MM.1S (cell line): ENCODE data around the gene THRAP3.

ENCODE experiments used
- DNase-seq: peaks from one replicate; pipeline ENCODE4 v3.0.0-alpha.2; 2015
- H2AFZ ChIP-seq: fragments of 300-600 bp; sonication (generic); 2 replicates; pipeline ENCODE4 v1.6.0; 2016; ENCODE audit warnings: antibody characterized with exemption, low read length
- H3F3A ChIP-seq: fragments of 300-600 bp; sonication (generic); 2 replicates; pipeline ENCODE4 v1.6.1; 2016; ENCODE audit warnings: mild to moderate bottlenecking, antibody characterized with exemption, low read length, moderate library complexity, mixed read lengths; ENCODE audit not compliant: insufficient read depth
- H3K27ac ChIP-seq: fragments of 300-600 bp; sonication (generic); 2 replicates; pipeline ENCODE4 v1.5.1; 2016; ENCODE audit warnings: mild to moderate bottlenecking, low read length
- H3K27me3 ChIP-seq: fragments of 300-600 bp; sonication (generic); replicated peaks from 2 replicates; pipeline ENCODE4 v1.6.0; 2016; ENCODE audit warnings: low read length; ENCODE audit not compliant: insufficient read depth
- H3K36me3 ChIP-seq: fragments of 300-600 bp; sonication (generic); replicated peaks from 2 replicates; pipeline ENCODE4 v1.6.1; 2016; ENCODE audit warnings: mild to moderate bottlenecking, low read length, mixed read lengths; ENCODE audit not compliant: insufficient read depth
- H3K4me1 ChIP-seq: fragments of 300-600 bp; sonication (generic); 2 replicates; pipeline ENCODE4 v1.6.1; 2016; ENCODE audit warnings: low read length, mixed read lengths
- H3K4me2 ChIP-seq: fragments of 300-600 bp; sonication (generic); 2 replicates; pipeline ENCODE4 v1.6.0; 2016; ENCODE audit warnings: low read depth, low read length
- H3K4me3 ChIP-seq: fragments of 300-600 bp; sonication (generic); 2 replicates; pipeline ENCODE4 v1.5.1; 2016; ENCODE audit warnings: low read length, mixed read lengths
- H3K79me2 ChIP-seq: fragments of 300-600 bp; sonication (generic); 2 replicates; pipeline ENCODE4 v1.6.1; 2016; ENCODE audit warnings: mixed run types, low read length, mixed read lengths
- H3K9ac ChIP-seq: fragments of 300-600 bp; sonication (generic); 2 replicates; pipeline ENCODE4 v1.6.1; 2016; ENCODE audit warnings: low read length, mixed read lengths
- H3K9me2 ChIP-seq: fragments of 300-600 bp; sonication (generic); replicated peaks from 2 replicates; pipeline ENCODE4 v1.6.1; 2016; ENCODE audit warnings: mild to moderate bottlenecking, low read length, mixed read lengths; ENCODE audit not compliant: insufficient read depth
- H3K9me3 ChIP-seq: fragments of 300-600 bp; sonication (generic); replicated peaks from 2 replicates; pipeline ENCODE4 v1.6.1; 2016; ENCODE audit warnings: mild to moderate bottlenecking, low read length, mixed read lengths; ENCODE audit not compliant: insufficient read depth
- H4K20me1 ChIP-seq: fragments of 300-600 bp; sonication (generic); 2 replicates; pipeline ENCODE4 v1.6.1; 2016; ENCODE audit warnings: mild to moderate bottlenecking, low read length, moderate library complexity, mixed read lengths; ENCODE audit not compliant: insufficient read depth
- CTCF ChIP-seq: fragments of 300-600 bp; sonication (generic); IDR thresholded peaks from 2 replicates; pipeline ENCODE4 v1.5.1; 2016; ENCODE audit warnings: antibody characterized with exemption, low read length, mixed read lengths
- EZH2 ChIP-seq: fragments of 300-600 bp; sonication (generic); optimal IDR thresholded peaks from 2 replicates; pipeline ENCODE3; 2017; ENCODE audit warnings: low read depth, mild to moderate bottlenecking, antibody characterized with exemption, low read length, mixed read lengths
- EZH2phosphoT487 ChIP-seq: fragments of 300-600 bp; sonication (generic); IDR thresholded peaks from 2 replicates; pipeline ENCODE4 v1.6.1; 2018; ENCODE audit warnings: antibody characterized with exemption, low read length

Gene THRAP3

GRCh38 chr1:36223996-36224536 lies at the start of gene THRAP3:
THRAP3 (plus strand) TSS chr1:36224443; CDS start chr1:36282564, 58,121 bp downstream.
- Histone ChIP-seq H3K9me2 (no peaks in the 10 kb centered on the region), H3K27me3 (no peaks in the 10 kb centered on the region), H3K79me2 (peaks cover 46% of the 10 kb centered on the region), H3K4me1 (peaks cover 12% of the 10 kb centered on the region; the same call in 1 of the 2 replicates), H4K20me1 (peaks cover 20% of the 10 kb centered on the region), H3F3A (peaks cover 25% of the 10 kb centered on the region), H3K4me3 (peak within 1 kb of the TSS; percentile 95), H3K36me3 (peaks cover 6% of the 10 kb centered on the region), H3K9ac (peak within 1 kb of the TSS; percentile 84), H3K4me2 (peak within 1 kb of the TSS; percentile 95), H2AFZ (peak within 1 kb of the TSS; percentile 83), H3K27ac (peak within 1 kb of the TSS; percentile 95), H3K9me3 (no peaks in the 10 kb centered on the region)
- DNase-seq, result peak; percentile 99
- no peak for TF ChIP-seq EZH2
- TF ChIP-seq EZH2phosphoT487, result no peak
- TF ChIP-seq CTCF, result no peak

- Histone ChIP-seq H3K27ac (peak overlapping the region; percentile 81), H3F3A (0 out of 2 replicates have a peak, but pooled peaks cover 4% of the 10 kb centered on the region), H3K27me3 (no peaks in the 10 kb centered on the region), H3K79me2 (peaks cover 24% of the 10 kb centered on the region), H3K4me3 (no peak overlapping the region), H3K9me2 (no peaks in the 10 kb centered on the region), H3K9me3 (no peaks in the 10 kb centered on the region), H3K9ac (peak overlapping the region; percentile 55; the same call in 1 of the 2 replicates), H3K4me1 (peaks cover 18% of the 10 kb centered on the region), H3K36me3 (no peaks in the 10 kb centered on the region; the same call in 1 of the 2 replicates), H4K20me1 (no peaks in the 10 kb centered on the region), H2AFZ (no peak overlapping the region), H3K4me2 (peak overlapping the region; percentile 30; the same call in 1 of the 2 replicates)
- no peak for DNase-seq
- TF ChIP-seq EZH2phosphoT487, result no peak
- no peak for TF ChIP-seq EZH2
- no peak for TF ChIP-seq CTCF
These were observed 49.5 kb upstream of the THRAP3 start for GRCh38 chr1:36174713-36175112.

- Histone ChIP-seq H3K4me1 (peaks cover 18% of the 10 kb centered on the region), H3K27me3 (no peaks in the 10 kb centered on the region), H3K27ac (peak overlapping the region; percentile 81), H3F3A (0 out of 2 replicates have a peak, but pooled peaks cover 4% of the 10 kb centered on the region), H3K79me2 (peaks cover 17% of the 10 kb centered on the region), H3K9me3 (no peaks in the 10 kb centered on the region), H4K20me1 (no peaks in the 10 kb centered on the region), H3K36me3 (no peaks in the 10 kb centered on the region; the same call in 1 of the 2 replicates), H3K4me3 (no peak overlapping the region), H3K9ac (peak overlapping the region; percentile 55), H3K9me2 (no peaks in the 10 kb centered on the region), H2AFZ (no peak overlapping the region), H3K4me2 (peak overlapping the region; percentile 30; the same call in 1 of the 2 replicates)
- DNase-seq, result peak; percentile 55
- TF ChIP-seq EZH2 (no peak), CTCF (no peak), EZH2phosphoT487 (no peak)
These were observed 48.8 kb upstream of the THRAP3 start for GRCh38 chr1:36175137-36176095.
